Spleen (tissue), 11 donors: Measurements from ENCODE around the gene SEMA3E. TPM values are rescaled to one million over a fixed set of nuclear protein-coding genes. Genes with fewer than 3 reads are reported as not detected.

ENCODE experiments used
- DNase-seq: peaks from one replicate; pipeline ENCODE4 v3.0.0-alpha.2; 2020
- H3K27ac ChIP-seq, 8 donors: fragments of 200-600 bp; sonication (generic) in 7 of 8; 1 replicate in 4 of 8; 2 replicates in 4 of 8; pipeline versions ENCODE4 v1.5.0 to v1.8.0; 2016 to 2021; ENCODE audit warnings: inconsistent platforms in 4 of 8, mild to moderate bottlenecking in 4 of 8, moderate library complexity in 1 of 8
- H3K27me3 ChIP-seq, 7 donors: fragments of 200-600 bp; sonication (generic) in 6 of 7; replicated peaks in 1 of 7; 1 replicate in 4 of 7; 2 replicates in 3 of 7; pipeline versions ENCODE4 v1.5.0 to v1.8.0; 2016 to 2021; ENCODE audit warnings: inconsistent platforms in 3 of 7, mild to moderate bottlenecking in 1 of 7
- H3K36me3 ChIP-seq, 6 donors: fragments of 200-600 bp; sonication (generic) in 5 of 6; 1 replicate in 4 of 6; 2 replicates in 2 of 6; pipeline versions ENCODE4 v1.5.0 to v1.8.0; 2016 to 2021; ENCODE audit warnings: inconsistent platforms in 2 of 6
- H3K4me1 ChIP-seq, 6 donors: fragments of 200-600 bp; sonication (generic) in 5 of 6; 1 replicate in 3 of 6; 2 replicates in 3 of 6; pipeline versions ENCODE4 v1.5.0 to v1.8.0; 2016 to 2021; ENCODE audit warnings: inconsistent platforms in 3 of 6
- H3K4me3 ChIP-seq, 8 donors: fragments of 200-600 bp; sonication (generic) in 7 of 8; 1 replicate in 4 of 8; 2 replicates in 4 of 8; pipeline versions ENCODE4 v1.5.0 to v1.8.0; 2016 to 2021; ENCODE audit warnings: inconsistent platforms in 4 of 8, mild to moderate bottlenecking in 4 of 8, moderate library complexity in 2 of 8
- H3K9me3 ChIP-seq, 8 donors: fragments of 200-600 bp; sonication (generic) in 7 of 8; 1 replicate in 4 of 8; 2 replicates in 4 of 8; pipeline versions ENCODE4 v1.5.0 to v1.8.0; 2016 to 2021; ENCODE audit warnings: inconsistent platforms in 4 of 8
- CTCF ChIP-seq, 11 experiments: fragments of 200-600 bp in 7 of 11; fragments of 450-650 bp in 4 of 11; sonication (generic) in 4 of 11; IDR thresholded peaks in 8 of 11; conservative IDR thresholded peaks in 3 of 11; 1 replicate in 7 of 11; 2 replicates in 4 of 11; pipeline versions ENCODE4 v1.4.0 to v1.8.0; 2016 to 2021; ENCODE audit warnings: antibody characterized with exemption in 11 of 11, inconsistent platforms in 4 of 11, mild to moderate bottlenecking in 1 of 11
- POLR2A ChIP-seq, 3 donors: fragments of 450-650 bp; IDR thresholded peaks; one replicate each; pipeline ENCODE4 v1.5.1; 2017; ENCODE audit warnings: antibody characterized with exemption in 3 of 3, mild to moderate bottlenecking in 1 of 3
- POLR2AphosphoS5 ChIP-seq, 3 donors: sonication (generic); formaldehyde crosslinking; IDR thresholded peaks; one replicate each; pipeline ENCODE4 v1.5.1; 2017; ENCODE audit warnings: antibody characterized with exemption in 3 of 3
- WGBS, 5 donors: extraction: QIAGEN DNeasy Blood & Tissue Kit in 3 of 5; methylation state at CpG; one replicate each; pipeline versions ENCODE4 v1.1.5 to v1.1.7; 2013 to 2018; 5-methylcytosine and 5-hydroxymethylcytosine counted together
- intact Hi-C: fragments of 100-400 bp; cut with DNase I; formaldehyde crosslinking; loops from one replicate; pipeline ENCODE4 v1.15.0; 2023; ENCODE audit warnings: low total_unique reads
- polyA plus RNA-seq, 3 donors: library from polyadenylated mRNA; stranded (reverse); fragments of 200-250 nt; gene quantifications; one replicate each; pipeline ENCODE4 v1.2.1, GENCODE V29; 2013
- total RNA-seq, 7 donors: library from RNA; depleted of rRNA in 3 of 7; stranded (reverse); fragments of >200 nt in 3 of 7; fragmentation: NEBNext Ultra II Directional in 4 of 7; extraction: Animal tissue kit (Norgen Biotek cat#: 25700) in 4 of 7; gene quantifications; one replicate each; pipeline versions ENCODE4 v1.1.0 to v1.2.1, GENCODE V29; 2016 to 2021
- donor health status: healthy with polysubstance abuse.
- donor health status: DM: no; HTN: no; CAD: no; lungs with moderate emphysema.
- donor health status: DM: no; HTN: no; CAD: no.
- donor health status: Bipolar disorder and iron deficiency.
- donor health status: healthy.
- donor health status: DM: no; HTN: no; CAD: no.
- donor health status: DM: yes; HTN: yes; CAD: no.

Gene SEMA3E
- total and polyA plus RNA-seq, 10 donors = under 0.01 to 0.44 (median 0.29) TPM; not detected in 7

- H3K4me1 ChIP-seq = no peaks in the 10 kb centered on the region
- WGBS, 5 donors = 63 to 82% (median 69%) methylated on average over 1 of the region's 1 CpG
- intact Hi-C loops = no loop called here
- no peak overlapping the region for H3K27ac ChIP-seq
- no peak for TF ChIP-seq POLR2AphosphoS5 (IDR thresholded peaks at IDR 0.05)
- TF ChIP-seq POLR2A (IDR thresholded peaks at IDR 0.05) = no peak
- TF ChIP-seq CTCF (IDR thresholded peaks at IDR 0.05 in 8 of 11, conservative IDR thresholded peaks at IDR 0.05 in 3 of 11) = no peak
- no peaks in the 10 kb centered on the region for H3K36me3 ChIP-seq
- peaks cover 0 to 11% (median 5%) of the 10 kb centered on the region in 8 donors for H3K9me3 ChIP-seq
- H3K4me3 ChIP-seq = no peak overlapping the region
- no peaks in the 10 kb centered on the region for H3K27me3 ChIP-seq
- no peak for DNase-seq
Measured at GRCh38 chr7:83548250-83548649, 100.7 kb downstream of the SEMA3E start.

- WGBS, 5 donors = 36 to 50% (median 38%) methylated on average over 2 of the region's 2 CpGs
- no peak for DNase-seq
Measured at GRCh38 chr7:83547526-83547925, 101.4 kb downstream of the SEMA3E start.

GRCh38 chr7:83546586-83546985 lies 102.4 kb downstream of the SEMA3E start:
- H3K36me3 ChIP-seq = no peaks in the 10 kb centered on the region
- DNase-seq = no peak
- 39 to 95% (median 71%) methylated on average over 2 of the region's 2 CpGs for WGBS, 5 donors
- H3K27ac ChIP-seq = no peak overlapping the region
- H3K4me3 ChIP-seq = no peak overlapping the region
- no peaks in the 10 kb centered on the region for H3K27me3 ChIP-seq
- H3K4me1 ChIP-seq = no peaks in the 10 kb centered on the region
- H3K9me3 ChIP-seq = no peaks in the 10 kb centered on the region
- intact Hi-C loops = no loop called here
- TF ChIP-seq CTCF (IDR thresholded peaks at IDR 0.05 in 8 of 11, conservative IDR thresholded peaks at IDR 0.05 in 3 of 11) = no peak
- TF ChIP-seq POLR2A (IDR thresholded peaks at IDR 0.05) = no peak
- no peak for TF ChIP-seq POLR2AphosphoS5 (IDR thresholded peaks at IDR 0.05)

More at GRCh38 chr7:83547526-83547925, 101.4 kb downstream of the SEMA3E start:
- TF ChIP-seq CTCF (IDR thresholded peaks at IDR 0.05 in 8 of 11, conservative IDR thresholded peaks at IDR 0.05 in 3 of 11) (no peak), POLR2A (IDR thresholded peaks at IDR 0.05) (no peak), POLR2AphosphoS5 (IDR thresholded peaks at IDR 0.05) (no peak)
- Histone ChIP-seq H3K4me1 (no peaks in the 10 kb centered on the region), H3K36me3 (no peaks in the 10 kb centered on the region), H3K27ac (no peak overlapping the region), H3K27me3 (no peaks in the 10 kb centered on the region), H3K9me3 (peaks cover 0 to 8% (median 2%) of the 10 kb centered on the region in 8 donors), H3K4me3 (no peak overlapping the region)
- intact Hi-C loops = no loop called here

DNA sequence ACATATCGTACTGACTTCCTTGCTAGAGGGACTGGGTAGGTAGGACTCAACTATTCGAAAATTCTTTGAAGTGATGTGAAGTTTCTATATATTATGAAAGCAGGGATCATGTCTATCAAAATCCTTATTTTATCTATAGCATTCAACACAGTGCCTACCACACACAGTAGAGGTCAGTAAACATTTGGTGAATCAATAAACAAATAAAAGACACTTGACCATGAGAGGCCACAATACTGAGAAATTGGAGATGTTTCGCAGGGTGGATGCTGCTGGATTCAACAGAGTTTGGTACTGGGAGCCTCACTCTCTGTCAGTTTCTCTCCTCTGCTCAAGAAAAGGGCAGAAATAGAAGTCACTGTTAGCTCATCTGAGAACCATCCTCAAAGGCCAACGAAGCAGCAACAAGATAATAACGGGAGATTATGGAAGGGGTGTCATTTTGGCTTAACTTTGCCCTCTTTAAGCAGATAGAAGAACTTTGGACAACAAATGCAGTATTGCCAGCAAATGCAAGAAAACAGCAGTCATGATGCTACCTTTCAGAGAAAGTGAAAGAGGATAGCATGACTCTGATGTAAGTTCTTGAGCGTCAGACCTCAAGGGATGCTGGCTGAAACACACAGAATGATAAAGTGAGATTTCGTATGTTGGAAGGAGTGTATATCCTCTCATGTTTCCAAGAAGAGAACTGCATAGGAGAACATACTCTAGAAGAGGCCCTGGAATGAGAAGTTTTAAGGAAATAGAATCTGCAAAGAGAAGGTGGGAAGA lies 107.6 kb downstream of the SEMA3E start:
- H3K4me1 ChIP-seq = no peaks in the 10 kb centered on the region
- intact Hi-C loops = no loop called here
- 75 to 91% (median 84%) methylated on average over 7 of the region's 7 CpGs for WGBS, 5 donors
- H3K36me3 ChIP-seq = no peaks in the 10 kb centered on the region
- H3K4me3 ChIP-seq = no peak overlapping the region
- TF ChIP-seq POLR2AphosphoS5 (IDR thresholded peaks at IDR 0.05) = no peak
- H3K9me3 ChIP-seq = no peaks in the 10 kb centered on the region
- H3K27ac ChIP-seq = no peak overlapping the region
- DNase-seq = no peak
- H3K27me3 ChIP-seq = no peaks in the 10 kb centered on the region
